ENCODE results near the gene C20orf96.
"Not testable (repeated sequence)": the region's sequence is repeated elsewhere in the genome, so short reads cannot be mapped to it uniquely, and the experiment has no call there.

Gene C20orf96

DNA sequence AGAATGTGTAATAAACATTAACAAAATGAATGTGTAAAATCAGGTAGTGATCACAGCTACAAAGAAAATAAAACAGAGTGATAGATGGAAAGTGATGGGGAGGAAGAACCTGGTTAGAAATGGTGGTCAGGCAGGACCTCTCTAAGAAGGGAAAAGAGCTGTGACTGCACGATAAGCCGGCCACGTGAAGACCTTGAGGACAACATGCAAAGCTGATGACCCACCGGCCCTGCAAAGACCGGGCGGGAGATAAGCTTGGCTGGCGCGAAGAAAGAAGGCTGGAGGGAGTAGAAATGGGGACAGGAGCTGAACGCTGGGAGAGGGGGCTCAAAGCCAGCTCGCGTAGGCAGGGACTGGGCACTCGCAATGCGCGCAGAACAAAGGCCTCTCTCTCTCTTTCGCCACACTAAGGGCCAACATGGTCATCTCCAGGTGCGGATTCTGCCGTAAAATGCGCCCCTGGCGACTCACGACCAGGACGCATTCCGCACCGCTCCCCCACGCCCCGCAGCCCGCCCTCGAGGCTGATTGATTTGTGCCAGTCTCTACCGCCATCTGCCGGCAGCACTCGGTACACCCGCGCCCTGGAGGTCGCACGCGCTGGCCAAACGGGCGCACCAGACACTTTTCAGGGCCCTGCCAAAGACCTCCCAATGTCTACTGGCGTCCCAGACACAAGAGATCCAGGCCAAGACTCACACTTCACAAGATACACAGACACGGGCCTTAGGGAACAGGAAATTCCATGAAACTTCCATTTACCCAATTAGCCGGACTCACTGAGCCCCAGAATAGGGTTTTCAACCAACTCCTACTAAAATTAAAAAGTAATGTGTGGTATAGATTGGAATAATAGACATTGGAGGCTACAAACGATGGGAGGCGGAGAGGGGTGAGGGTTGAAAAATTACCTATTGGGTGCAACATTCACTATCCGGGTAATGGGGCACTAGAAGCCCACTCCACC, 23.7 kb downstream of the C20orf96 start:
- TF ChIP-seq, protein P1, sequence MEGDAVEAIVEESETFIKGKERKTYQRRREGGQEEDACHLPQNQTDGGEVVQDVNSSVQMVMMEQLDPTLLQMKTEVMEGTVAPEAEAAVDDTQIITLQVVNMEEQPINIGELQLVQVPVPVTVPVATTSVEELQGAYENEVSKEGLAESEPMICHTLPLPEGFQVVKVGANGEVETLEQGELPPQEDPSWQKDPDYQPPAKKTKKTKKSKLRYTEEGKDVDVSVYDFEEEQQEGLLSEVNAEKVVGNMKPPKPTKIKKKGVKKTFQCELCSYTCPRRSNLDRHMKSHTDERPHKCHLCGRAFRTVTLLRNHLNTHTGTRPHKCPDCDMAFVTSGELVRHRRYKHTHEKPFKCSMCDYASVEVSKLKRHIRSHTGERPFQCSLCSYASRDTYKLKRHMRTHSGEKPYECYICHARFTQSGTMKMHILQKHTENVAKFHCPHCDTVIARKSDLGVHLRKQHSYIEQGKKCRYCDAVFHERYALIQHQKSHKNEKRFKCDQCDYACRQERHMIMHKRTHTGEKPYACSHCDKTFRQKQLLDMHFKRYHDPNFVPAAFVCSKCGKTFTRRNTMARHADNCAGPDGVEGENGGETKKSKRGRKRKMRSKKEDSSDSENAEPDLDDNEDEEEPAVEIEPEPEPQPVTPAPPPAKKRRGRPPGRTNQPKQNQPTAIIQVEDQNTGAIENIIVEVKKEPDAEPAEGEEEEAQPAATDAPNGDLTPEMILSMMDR (conservative IDR thresholded peaks at IDR 0.05), result peak; percentile 92
- no peak for TF ChIP-seq ZFX (IDR thresholded peaks at IDR 0.05)

DNA sequence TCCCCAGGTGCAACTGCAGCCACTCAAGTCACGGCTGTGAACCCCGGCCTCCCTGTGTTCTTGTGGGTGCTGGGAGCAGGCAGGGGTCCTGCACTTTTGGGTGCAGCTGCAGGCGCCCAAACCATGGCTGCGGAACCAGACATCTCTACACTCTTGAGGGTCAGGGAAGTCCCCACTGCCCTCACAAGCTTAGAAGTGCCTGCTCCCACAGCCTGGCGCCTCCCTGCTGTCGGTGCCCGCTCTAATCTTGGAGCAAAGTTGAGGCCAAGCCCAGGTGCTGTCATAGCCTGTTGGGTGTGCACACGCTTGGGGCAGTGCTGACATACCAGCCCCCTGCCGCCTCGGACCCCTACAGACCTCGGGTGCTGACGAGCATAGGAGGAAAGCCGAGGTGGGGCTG, 26.8 kb downstream of the C20orf96 start:
- H3K27ac ChIP-seq, result no peak overlapping the region
- TF ChIP-seq, protein P1 (conservative IDR thresholded peaks at IDR 0.05), result no peak
- TF ChIP-seq ZFX (IDR thresholded peaks at IDR 0.05), result no peak

More for the DNA sequence above, 23.7 kb downstream of the C20orf96 start:
- H3K27ac ChIP-seq, result peak overlapping the region; percentile 24

DNA sequence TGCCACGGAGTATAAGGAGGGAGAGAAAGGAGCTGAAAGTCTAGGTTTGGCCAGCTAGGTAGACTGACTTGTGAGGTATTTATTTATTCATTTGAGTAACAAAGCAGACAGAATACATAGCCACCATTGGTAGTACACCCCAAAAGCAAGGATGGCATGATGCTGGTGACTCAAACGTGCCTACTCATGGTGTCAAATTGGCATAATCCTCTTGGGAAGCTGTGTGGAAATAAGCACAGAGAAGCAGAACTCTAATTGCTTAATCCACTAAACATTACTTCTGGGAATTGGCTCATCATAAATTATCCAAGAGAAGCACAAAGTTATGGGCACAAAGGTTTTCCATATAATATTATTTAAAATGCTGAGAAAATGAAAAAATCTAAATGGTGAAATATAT, 30.6 kb downstream of the C20orf96 start:
- TF ChIP-seq ZFX (IDR thresholded peaks at IDR 0.05), result no peak
- TF ChIP-seq, protein P1 (conservative IDR thresholded peaks at IDR 0.05), result no peak
- no peak overlapping the region for H3K27ac ChIP-seq

DNA sequence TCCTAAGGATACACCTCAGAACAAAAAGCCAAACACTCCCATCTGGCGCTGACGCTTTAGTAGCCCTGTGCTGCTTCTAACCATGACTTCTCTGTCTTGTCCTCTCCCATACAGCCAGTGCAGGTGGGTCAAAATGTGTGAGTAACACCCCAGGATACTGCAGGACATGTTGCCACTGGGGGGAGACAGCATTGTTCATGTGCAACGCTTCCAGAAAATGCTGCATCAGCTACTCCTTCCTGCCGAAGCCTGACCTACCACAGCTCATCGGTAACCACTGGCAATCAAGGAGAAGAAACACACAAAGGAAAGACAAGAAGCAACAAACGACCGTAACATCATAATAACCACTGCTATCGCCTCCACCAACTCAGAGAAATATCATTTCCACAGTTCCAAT, 31.6 kb downstream of the C20orf96 start:
- TF ChIP-seq, protein P1 (conservative IDR thresholded peaks at IDR 0.05), result no peak
- H3K27ac ChIP-seq, result peak overlapping the region; percentile 86; the same call in 1 of the 2 replicates

DNA sequence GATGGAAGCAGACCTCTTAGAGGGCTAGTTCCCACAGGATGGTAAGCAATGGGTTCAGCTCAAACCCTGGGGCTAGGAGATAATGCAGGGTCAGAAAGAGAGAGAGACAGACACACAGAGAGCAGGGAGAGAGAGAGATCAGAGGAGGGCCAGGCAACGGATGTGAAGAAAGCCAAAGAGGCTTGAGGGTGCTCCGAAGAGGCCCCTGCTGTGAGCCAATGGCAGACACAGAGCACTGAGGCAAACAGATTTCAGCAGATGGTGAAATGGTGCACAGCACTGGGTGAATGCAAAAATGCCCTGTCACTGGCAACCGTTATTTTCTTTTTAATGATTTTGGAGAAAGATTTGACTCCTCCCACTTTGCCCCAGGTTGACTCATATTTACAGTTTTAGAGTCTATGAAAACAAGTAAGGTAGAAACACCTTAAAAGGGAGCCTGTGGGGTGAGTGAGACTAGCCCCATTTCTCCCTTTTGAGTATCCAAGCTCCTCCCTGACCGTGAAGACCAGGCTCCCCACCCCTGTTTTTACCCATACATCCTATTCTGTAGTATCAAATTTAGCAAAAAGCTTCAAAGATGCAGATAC, 32.2 kb downstream of the C20orf96 start:
- TF ChIP-seq, protein P1 (conservative IDR thresholded peaks at IDR 0.05), result no peak
- TF ChIP-seq ZFX (IDR thresholded peaks at IDR 0.05), result no peak
- peak overlapping the region; percentile 86 for H3K27ac ChIP-seq

DNA sequence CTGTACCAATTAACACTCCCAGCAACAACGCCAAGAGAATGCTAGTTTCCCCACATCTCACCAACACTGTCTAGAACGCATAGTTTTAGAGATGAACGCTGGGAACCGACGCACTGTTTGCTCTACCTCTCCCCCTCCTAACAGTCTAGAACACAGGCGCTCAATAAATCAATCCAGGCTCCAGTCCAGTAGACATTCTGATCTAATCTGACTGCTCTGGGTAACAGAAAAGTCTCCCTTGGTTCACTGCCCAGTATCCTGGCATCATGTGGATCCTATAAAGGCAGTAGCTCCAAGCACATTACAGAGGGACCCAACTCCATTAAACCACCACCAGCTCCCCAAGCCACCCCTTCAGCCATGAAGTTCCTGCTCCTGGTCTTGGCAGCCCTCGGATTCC, 33.1 kb downstream of the C20orf96 start, which contains the start of gene DEFB132:
TSS of gene DEFB132 (plus strand) at position 306 of the 400 bp plus-strand sequence. CDS start at position 361, 55 bp downstream.
- H3K27ac ChIP-seq, result peak within 1 kb of the TSS; percentile 86
- no peak for TF ChIP-seq ZFX (IDR thresholded peaks at IDR 0.05)
- TF ChIP-seq, protein P1 (conservative IDR thresholded peaks at IDR 0.05), result no peak

DNA sequence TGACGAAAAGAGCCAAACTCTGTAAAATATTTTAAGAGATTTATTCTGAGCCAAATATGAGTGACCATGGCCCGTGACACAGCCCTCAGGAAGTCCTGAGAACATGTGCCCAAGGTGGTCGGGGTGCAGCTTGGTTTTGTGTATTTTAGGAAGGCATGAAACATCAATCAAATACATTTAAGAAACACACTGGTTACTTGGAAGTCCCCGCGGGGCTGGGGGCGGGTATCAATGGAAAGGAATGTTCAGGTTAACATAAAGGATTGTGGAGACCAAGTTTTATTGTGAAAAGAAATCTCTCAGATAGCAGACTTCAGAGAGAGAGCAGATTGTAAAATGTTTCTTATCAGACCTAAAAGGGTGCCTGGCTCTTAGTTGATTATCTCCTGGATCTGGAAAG, 37.1 kb downstream of the C20orf96 start:
- H3K27ac ChIP-seq, result not testable (repeated sequence)

Measured in C4-2B (cell line).